SJCRH30 (cell line): Measurements from ENCODE around the gene MC1R. TPM values are rescaled to one million over a fixed set of nuclear protein-coding genes. Genes with fewer than 3 reads are reported as not detected.
"Not testable (repeated sequence)": the region's sequence is repeated elsewhere in the genome, so short reads cannot be mapped to it uniquely, and the experiment has no call there.

ENCODE experiments used
- DNase-seq, 2 experiments: peaks; one replicate each; pipeline ENCODE4 v3.0.0-alpha.2; 2015 to 2020
- H3K27ac ChIP-seq: fragments of 250-450 bp; sonication (Bioruptor Pico); 2 replicates; pipeline ENCODE4 v1.5.1; 2020; ENCODE audit warnings: mild to moderate bottlenecking, moderate library complexity
- H3K27me3 ChIP-seq: fragments of 250-450 bp; sonication (Bioruptor Pico); 2 replicates; pipeline ENCODE4 v1.5.1; 2020; ENCODE audit warnings: mild to moderate bottlenecking, moderate library complexity
- H3K36me3 ChIP-seq: fragments of 250-450 bp; sonication (Bioruptor Pico); 2 replicates; pipeline ENCODE4 v1.5.1; 2020; ENCODE audit warnings: mild to moderate bottlenecking, moderate library complexity
- H3K4me1 ChIP-seq: fragments of 250-450 bp; sonication (Bioruptor Pico); 2 replicates; pipeline ENCODE4 v1.5.1; 2020; ENCODE audit warnings: mild to moderate bottlenecking, moderate library complexity
- H3K4me3 ChIP-seq: fragments of 250-450 bp; sonication (Bioruptor Pico); 2 replicates; pipeline ENCODE4 v1.5.1; 2020; ENCODE audit warnings: mild to moderate bottlenecking, moderate library complexity
- H3K9me3 ChIP-seq: fragments of 250-450 bp; sonication (Bioruptor Pico); replicated peaks from 2 replicates; pipeline ENCODE4 v1.5.1; 2020; ENCODE audit warnings: mild to moderate bottlenecking, moderate library complexity
- total RNA-seq: library from RNA; depleted of rRNA; stranded (reverse); fragments of >200 nt; shearing (Covaris generic); gene quantifications from 2 replicates; pipeline ENCODE4 v1.2.3, GENCODE V29; 2014; rRNA removed

The MC1R gene
- total RNA-seq, 1 experiment from 2014 or later: 1.7 TPM

GRCh38 chr16:89966756-89967155, 48.1 kb downstream of the MC1R start:
- Histone ChIP-seq H3K36me3 (no peaks in the 10 kb centered on the region), H3K4me1 (no peaks in the 10 kb centered on the region), H3K27ac (no peak overlapping the region), H3K4me3 (no peak overlapping the region), H3K9me3 (no peaks in the 10 kb centered on the region; the same call in 1 of the 2 replicates), H3K27me3 (no peaks in the 10 kb centered on the region)
- DNase-seq: no peak

DNA sequence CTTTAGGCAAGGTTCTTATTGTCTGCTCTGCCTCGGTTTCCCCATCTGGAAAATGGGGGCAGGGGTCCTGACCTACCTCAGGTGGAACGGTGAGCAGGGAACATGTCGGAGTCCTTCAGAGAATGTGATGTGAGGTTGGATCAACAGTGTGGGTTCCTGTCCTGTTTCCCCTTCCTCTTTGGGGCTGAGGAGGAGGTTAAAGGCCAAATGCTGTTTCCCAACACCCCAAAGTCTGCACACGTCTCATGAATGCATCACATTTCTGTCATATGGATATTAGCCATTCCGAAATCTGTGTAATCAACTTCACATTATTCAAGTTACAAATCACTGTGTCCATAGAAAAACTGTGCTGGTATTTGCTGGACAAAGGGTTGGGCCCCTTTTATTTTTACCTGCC, 48.8 kb downstream of the MC1R start:
- not testable (repeated sequence) for H3K4me3 ChIP-seq, H3K27ac ChIP-seq, H3K27me3 ChIP-seq, H3K4me1 ChIP-seq, H3K9me3 ChIP-seq, DNase-seq, H3K36me3 ChIP-seq

GRCh38 chr16:89968074-89968473, 49.4 kb downstream of the MC1R start:
- not testable (repeated sequence) for DNase-seq, H3K9me3 ChIP-seq

DNA sequence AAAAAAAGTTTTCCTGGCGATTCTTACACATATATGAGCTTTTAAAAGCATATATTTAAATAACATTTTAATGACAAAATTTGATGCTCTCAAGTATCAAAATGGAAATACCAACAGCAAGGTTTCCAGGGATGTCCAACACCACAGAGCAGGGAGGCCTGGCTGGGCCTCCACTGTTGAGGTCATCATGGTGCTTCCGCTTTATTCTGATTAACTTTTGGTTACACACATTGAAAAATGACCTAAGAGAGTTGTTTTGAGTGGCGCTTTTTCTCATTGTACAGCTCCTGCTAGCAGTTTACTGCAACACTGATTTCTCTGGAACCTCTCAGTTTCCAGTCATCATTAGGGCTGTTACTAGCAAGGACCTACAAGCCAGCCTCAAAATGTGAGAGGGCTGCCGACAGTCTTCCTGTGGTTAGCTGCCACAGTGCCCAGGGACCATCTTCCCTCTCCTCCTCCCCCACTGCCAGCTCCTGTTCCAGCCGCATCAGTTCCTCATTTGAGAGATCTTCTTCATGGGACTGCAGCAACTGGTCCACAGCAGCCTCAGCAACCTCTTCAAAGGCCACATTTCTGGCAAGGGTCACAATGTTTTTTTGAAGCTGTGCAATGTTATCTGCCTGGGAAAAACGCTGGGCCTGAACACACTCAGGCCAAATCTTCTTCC, 51.2 kb downstream of the MC1R start:
- no peaks in the 10 kb centered on the region; the same call in 1 of the 2 replicates for H3K9me3 ChIP-seq
- H3K36me3 ChIP-seq: no peaks in the 10 kb centered on the region
- no peak overlapping the region for H3K4me3 ChIP-seq
- DNase-seq: no peak
- no peaks in the 10 kb centered on the region for H3K4me1 ChIP-seq
- H3K27ac ChIP-seq: no peak overlapping the region
- H3K27me3 ChIP-seq: no peaks in the 10 kb centered on the region

More at GRCh38 chr16:89968074-89968473, 49.4 kb downstream of the MC1R start:
- H3K4me1 ChIP-seq, H3K27me3 ChIP-seq, H3K4me3 ChIP-seq, H3K27ac ChIP-seq, H3K36me3 ChIP-seq: not testable (repeated sequence)

Other genes with a start within 250 kb of the MC1R start
- gene CDK10, start 232.2 kb upstream of the MC1R start, total RNA-seq: 29.0 and 35.1 TPM in 2 replicates
- 6.0 and 7.2 TPM in 2 replicates for gene SPATA2L, start 217.2 kb upstream of the MC1R start, total RNA-seq
- 2.2 and 2.5 TPM in 2 replicates for gene VPS9D1, start 198.0 kb upstream of the MC1R start, total RNA-seq
- 12.2 and 13.3 TPM in 2 replicates for gene ZNF276, start 197.3 kb upstream of the MC1R start, total RNA-seq
- gene FANCA, start 102.2 kb upstream of the MC1R start, total RNA-seq: 46.1 and 60.2 TPM in 2 replicates
- gene SPIRE2, start 90.4 kb upstream of the MC1R start, total RNA-seq: 1.5 and 2.7 TPM in 2 replicates
- 60.0 and 65.9 TPM in 2 replicates for gene TCF25, start 45.3 kb upstream of the MC1R start, total RNA-seq
- 47.0 and 48.3 TPM in 2 replicates for gene TUBB3, start 4.5 kb downstream of the MC1R start, total RNA-seq
- 44.0 and 49.2 TPM in 2 replicates for gene DEF8, start 29.9 kb downstream of the MC1R start, total RNA-seq
- 13.5 and 14.4 TPM in 2 replicates for gene DBNDD1, start 100.6 kb downstream of the MC1R start, total RNA-seq
- not detected in 2 replicates for gene PRDM7, start 158.5 kb downstream of the MC1R start, total RNA-seq